LNCaP clone FGC (cell line): ENCODE measurements around the gene SYT6.

Source experiments
- DNase-seq: peaks from one replicate; pipeline ENCODE4 v3.0.0-alpha.2; 2011; ENCODE audit warnings: low read depth
- H3K4me3 ChIP-seq: 2 replicates; pipeline ENCODE4 v1.5.1; 2011; ENCODE audit warnings: mild to moderate bottlenecking, low read depth, low read length, control low read depth
- TF ChIP-seq, protein P1 (sequence below): IDR thresholded peaks from 2 replicates; pipeline ENCODE4 v1.5.1; 2012; ENCODE audit warnings: mild to moderate bottlenecking; ENCODE audit not compliant: control insufficient read depth, insufficient read depth; ENCODE audit errors: extremely low read depth

Gene SYT6

DNA sequence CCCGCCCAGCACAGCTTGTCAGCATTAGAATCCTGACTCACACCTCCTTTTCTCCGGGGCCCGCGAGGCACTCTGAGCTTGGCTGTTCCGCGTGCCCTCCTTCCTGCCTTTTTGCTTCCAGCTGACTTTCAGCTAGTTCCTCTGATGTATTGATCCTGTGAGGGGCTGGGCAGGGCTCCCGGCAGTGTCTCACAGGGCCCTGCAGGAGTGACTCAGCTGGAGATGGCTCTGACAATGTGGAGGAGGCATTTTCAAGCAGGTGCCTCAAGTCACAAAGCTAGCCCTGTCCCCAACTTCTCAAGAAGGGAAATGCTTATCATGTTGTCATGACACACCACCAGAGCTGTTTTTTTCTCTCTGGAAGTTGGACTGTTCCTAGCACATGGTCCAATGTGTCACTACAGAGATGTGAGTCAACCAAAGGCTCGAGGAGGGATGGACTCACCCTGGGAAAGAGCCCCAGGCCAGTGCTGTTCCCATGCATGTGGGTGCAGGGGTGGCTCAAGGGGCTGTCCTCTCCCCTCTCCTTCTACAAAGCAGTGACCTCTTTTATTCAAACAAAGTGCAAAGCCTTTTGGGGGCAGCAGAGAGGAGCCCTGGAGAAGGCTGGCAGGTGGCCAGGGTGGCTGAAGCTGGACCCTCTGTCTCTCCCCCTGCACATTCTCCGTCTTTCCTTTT is 30.6 kb downstream of the SYT6 start:
- no peak for DNase-seq
- TF ChIP-seq, protein P1, sequence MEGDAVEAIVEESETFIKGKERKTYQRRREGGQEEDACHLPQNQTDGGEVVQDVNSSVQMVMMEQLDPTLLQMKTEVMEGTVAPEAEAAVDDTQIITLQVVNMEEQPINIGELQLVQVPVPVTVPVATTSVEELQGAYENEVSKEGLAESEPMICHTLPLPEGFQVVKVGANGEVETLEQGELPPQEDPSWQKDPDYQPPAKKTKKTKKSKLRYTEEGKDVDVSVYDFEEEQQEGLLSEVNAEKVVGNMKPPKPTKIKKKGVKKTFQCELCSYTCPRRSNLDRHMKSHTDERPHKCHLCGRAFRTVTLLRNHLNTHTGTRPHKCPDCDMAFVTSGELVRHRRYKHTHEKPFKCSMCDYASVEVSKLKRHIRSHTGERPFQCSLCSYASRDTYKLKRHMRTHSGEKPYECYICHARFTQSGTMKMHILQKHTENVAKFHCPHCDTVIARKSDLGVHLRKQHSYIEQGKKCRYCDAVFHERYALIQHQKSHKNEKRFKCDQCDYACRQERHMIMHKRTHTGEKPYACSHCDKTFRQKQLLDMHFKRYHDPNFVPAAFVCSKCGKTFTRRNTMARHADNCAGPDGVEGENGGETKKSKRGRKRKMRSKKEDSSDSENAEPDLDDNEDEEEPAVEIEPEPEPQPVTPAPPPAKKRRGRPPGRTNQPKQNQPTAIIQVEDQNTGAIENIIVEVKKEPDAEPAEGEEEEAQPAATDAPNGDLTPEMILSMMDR, result no peak
- no peak overlapping the region for H3K4me3 ChIP-seq

DNA sequence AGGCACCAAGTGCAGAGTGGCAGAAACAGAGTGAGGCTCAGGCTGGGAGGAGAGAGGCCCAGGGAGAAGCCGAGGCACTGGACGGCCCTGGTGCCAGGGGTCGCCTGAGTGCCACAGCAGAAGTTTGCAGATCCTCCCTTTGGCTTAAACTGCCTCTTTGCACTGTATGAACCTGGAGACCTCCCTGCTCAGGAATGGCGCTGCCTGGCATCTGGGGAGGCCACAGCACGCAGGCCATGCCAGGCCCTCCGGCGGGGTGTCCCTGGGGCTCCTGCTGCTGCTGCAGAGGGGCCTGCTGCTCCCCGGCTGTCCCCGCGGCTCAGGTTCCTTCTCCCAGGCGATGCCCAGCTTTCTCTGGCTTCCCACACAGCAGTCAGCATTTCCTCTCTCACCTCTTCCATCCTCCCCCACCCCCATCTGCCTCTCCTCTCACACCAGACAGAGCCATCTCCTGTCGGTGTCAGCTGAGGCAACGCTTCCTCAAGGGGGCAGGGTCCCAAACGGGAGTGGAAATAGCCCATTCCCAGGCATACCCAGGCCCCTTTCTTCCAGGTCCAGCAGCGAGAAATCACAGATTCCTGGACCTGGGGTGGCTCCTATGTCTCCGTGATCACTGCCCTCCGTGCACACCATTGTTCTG is 35.2 kb downstream of the SYT6 start:
- H3K4me3 ChIP-seq, result no peak overlapping the region
- TF ChIP-seq, protein P1, result no peak
- DNase-seq, result no peak

DNA sequence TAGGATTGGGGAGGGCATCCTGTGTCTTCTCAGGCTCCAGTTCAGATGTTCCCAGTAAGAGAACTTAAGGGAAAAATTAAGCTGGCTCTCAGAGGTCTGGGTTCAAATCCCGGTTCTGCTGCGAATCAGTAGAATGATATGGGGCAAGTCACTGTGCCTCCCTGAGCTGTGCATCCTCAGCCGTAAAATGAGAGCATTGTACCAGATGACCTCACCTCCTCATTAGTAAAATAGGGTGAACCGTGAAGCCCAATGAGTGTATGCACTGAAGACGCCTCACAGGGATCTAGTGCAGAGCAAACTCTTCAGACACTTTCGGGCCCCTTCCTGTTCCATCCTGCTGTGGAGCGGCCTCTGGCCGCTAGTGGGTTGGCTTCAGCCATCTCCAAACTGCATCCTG is 36.0 kb downstream of the SYT6 start:
- H3K4me3 ChIP-seq, result no peak overlapping the region
- no peak for DNase-seq
- TF ChIP-seq, protein P1, result no peak

DNA sequence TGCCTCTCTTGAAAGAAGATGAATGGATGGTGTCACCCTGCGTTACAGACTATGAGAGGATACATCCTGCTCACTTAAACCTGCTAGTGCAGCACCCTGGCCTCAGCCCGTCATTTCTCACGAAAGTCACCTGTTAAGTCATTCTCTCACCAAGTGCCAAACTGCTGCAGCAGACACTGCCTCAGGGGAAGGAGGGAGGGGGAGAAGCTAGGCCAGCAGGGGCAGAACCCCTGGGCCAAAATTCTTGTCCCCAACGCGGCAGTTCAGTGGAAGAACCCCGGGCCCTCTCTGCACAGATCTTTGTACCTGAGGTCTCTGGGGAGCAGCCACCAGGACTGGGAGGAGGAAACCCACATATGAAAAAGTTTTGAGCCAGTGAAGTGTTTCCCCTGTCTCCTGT is 37.6 kb downstream of the SYT6 start:
- DNase-seq, result no peak
- no peak overlapping the region for H3K4me3 ChIP-seq
- TF ChIP-seq, protein P1, result no peak

DNA sequence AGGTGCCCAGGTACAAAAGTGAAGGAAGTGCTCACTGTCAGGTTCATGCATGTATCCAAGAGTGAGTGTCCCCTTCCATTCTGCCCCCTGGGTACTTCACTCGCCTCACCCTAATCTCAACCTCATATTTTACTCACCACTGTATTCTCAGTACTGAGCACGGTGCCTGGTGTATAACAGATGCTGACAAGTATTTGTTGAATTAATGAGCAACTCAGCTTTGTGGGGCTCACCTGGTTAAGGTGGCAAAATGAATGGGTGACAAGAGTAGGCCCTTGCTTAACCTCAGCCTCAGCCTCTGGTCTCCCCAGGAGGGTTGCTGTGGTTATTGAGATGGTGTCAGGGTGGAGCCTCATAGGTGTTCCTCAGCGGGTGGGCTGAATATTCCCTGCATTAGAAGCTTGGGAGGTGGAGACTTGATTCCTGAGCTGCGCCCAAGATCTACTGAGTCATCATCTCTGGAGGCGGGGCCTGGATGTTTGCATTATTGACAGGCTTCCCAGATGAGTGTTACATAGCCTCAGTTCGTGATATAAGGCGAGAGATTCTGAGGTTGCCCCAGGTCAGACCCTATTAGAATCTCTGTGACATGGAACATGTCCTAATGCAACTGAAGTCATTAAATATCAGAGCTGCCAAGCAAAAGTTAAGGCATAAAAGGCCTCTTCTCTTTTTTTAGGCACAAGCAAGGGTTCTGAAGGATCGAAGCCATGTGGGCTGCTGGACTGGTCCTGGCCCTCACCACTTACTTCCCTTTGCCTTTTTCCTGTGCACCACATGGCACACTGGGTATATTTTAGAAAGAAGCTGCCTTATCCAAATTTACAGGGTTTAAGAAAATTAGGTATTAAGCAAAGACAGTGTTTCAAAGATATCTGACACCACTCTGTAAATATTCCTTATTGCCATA is 39.2 kb downstream of the SYT6 start:
- TF ChIP-seq, protein P1, result no peak
- DNase-seq, result no peak
- no peak overlapping the region for H3K4me3 ChIP-seq

DNA sequence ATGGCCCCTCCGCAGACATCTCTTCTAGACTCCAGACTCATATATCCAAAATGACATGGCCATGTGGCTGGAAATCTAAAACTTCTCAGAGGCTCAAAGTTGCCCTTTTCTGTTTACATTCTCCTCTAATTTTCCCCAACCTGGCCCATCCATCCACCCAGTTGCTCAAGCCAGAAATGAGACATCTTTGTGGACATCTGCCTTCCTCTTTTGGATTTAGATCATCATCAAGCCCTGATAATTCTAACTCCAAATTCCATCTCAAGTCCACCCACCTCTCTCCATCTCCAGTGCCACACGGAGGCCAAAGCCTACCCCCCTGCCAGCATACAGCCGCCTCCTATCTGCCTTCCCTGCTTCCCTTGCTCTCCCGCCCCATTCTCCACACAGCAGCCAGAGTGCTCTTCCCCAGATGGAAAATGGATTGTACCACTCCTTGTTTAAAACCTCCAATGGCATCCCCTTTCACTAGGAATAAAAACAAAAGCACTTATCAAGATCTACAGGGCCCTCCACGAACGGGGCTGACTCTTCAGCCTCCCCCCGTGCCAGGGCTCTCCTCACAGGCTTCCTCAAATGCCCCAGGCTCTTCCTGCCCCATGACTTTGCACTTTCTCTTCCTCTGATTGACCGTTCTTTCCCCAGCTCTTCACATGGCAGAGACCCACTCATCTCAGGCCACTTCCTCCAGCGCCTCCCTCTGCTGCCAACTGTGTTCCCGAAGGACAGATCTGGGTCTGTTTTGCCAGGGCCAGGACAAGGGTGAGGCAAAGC is 40.1 kb downstream of the SYT6 start:
- no peak for DNase-seq
- TF ChIP-seq, protein P1, result no peak
- no peak overlapping the region for H3K4me3 ChIP-seq
